T-helper 2 cell treated with Interferon-gamma antibody and Interleukin-4, amounts not matched to agents 5 μg/mL and 100 μg/mL, for 36 hours (primary cell): ENCODE data around the gene GRIK2.

Experiments
- DNase-seq: peaks from one replicate; pipeline ENCODE4 v3.0.0; 2021; ENCODE audit warnings: low spot score
- H3K27ac Mint-ChIP-seq: one replicate; pipeline ENCODE4 v1.8.0; 2021; ENCODE audit warnings: mild to moderate bottlenecking, mixed read lengths
- H3K27me3 Mint-ChIP-seq: one replicate; pipeline ENCODE4 v1.8.0; 2021; ENCODE audit warnings: low read depth, mixed read lengths
- H3K36me3 Mint-ChIP-seq: one replicate; pipeline ENCODE4 v1.8.0; 2021; ENCODE audit warnings: low read depth, mixed read lengths
- H3K4me1 Mint-ChIP-seq: one replicate; pipeline ENCODE4 v1.8.0; 2021; ENCODE audit warnings: low read depth, mixed read lengths
- H3K4me3 Mint-ChIP-seq: one replicate; pipeline ENCODE4 v1.8.0; 2022; ENCODE audit warnings: mild to moderate bottlenecking, moderate library complexity, mixed read lengths
- H3K9me3 Mint-ChIP-seq: one replicate; pipeline ENCODE4 v1.8.0; 2021; ENCODE audit warnings: mixed read lengths

Gene GRIK2

GRCh38 chr6:101824551-101825345, 431.2 kb downstream of the GRIK2 start:
- H3K4me1 Mint-ChIP-seq = no peaks in the 10 kb centered on the region
- DNase-seq = no peak
- no peaks in the 10 kb centered on the region for H3K36me3 Mint-ChIP-seq
- H3K27me3 Mint-ChIP-seq = no peaks in the 10 kb centered on the region
- H3K27ac Mint-ChIP-seq = no peak overlapping the region
- no peak overlapping the region for H3K4me3 Mint-ChIP-seq
- H3K9me3 Mint-ChIP-seq = peaks cover 32% of the 10 kb centered on the region

GRCh38 chr6:101826269-101826668, 432.8 kb downstream of the GRIK2 start:
- H3K9me3 Mint-ChIP-seq = peaks cover 32% of the 10 kb centered on the region
- H3K4me3 Mint-ChIP-seq = no peak overlapping the region
- H3K4me1 Mint-ChIP-seq = no peaks in the 10 kb centered on the region
- no peaks in the 10 kb centered on the region for H3K27me3 Mint-ChIP-seq
- no peaks in the 10 kb centered on the region for H3K36me3 Mint-ChIP-seq
- no peak for DNase-seq
- H3K27ac Mint-ChIP-seq = no peak overlapping the region

GRCh38 chr6:101826678-101827077, 433.2 kb downstream of the GRIK2 start:
- Mint-ChIP-seq H3K36me3 (no peaks in the 10 kb centered on the region), H3K4me1 (no peaks in the 10 kb centered on the region), H3K9me3 (peaks cover 32% of the 10 kb centered on the region), H3K4me3 (no peak overlapping the region), H3K27me3 (no peaks in the 10 kb centered on the region), H3K27ac (no peak overlapping the region)
- no peak for DNase-seq

- DNase-seq = no peak
- H3K36me3 Mint-ChIP-seq = no peaks in the 10 kb centered on the region
- peaks cover 24% of the 10 kb centered on the region for H3K9me3 Mint-ChIP-seq
- no peaks in the 10 kb centered on the region for H3K27me3 Mint-ChIP-seq
- H3K4me1 Mint-ChIP-seq = no peaks in the 10 kb centered on the region
- H3K27ac Mint-ChIP-seq = no peak overlapping the region
- H3K4me3 Mint-ChIP-seq = no peak overlapping the region
Measured at GRCh38 chr6:101830501-101831031, 437.1 kb downstream of the GRIK2 start.

GRCh38 chr6:101832371-101832770, 438.9 kb downstream of the GRIK2 start:
- Mint-ChIP-seq H3K4me3 (no peak overlapping the region), H3K36me3 (no peaks in the 10 kb centered on the region), H3K27ac (no peak overlapping the region), H3K4me1 (no peaks in the 10 kb centered on the region), H3K27me3 (no peaks in the 10 kb centered on the region), H3K9me3 (peaks cover 19% of the 10 kb centered on the region)
- DNase-seq = no peak

GRCh38 chr6:101840100-101840499, 446.6 kb downstream of the GRIK2 start:
- no peak overlapping the region for H3K27ac Mint-ChIP-seq
- no peak for DNase-seq
- H3K4me1 Mint-ChIP-seq = no peaks in the 10 kb centered on the region
- no peaks in the 10 kb centered on the region for H3K27me3 Mint-ChIP-seq
- no peak overlapping the region for H3K4me3 Mint-ChIP-seq
- H3K36me3 Mint-ChIP-seq = no peaks in the 10 kb centered on the region
- H3K9me3 Mint-ChIP-seq = peaks cover 15% of the 10 kb centered on the region

- Mint-ChIP-seq H3K4me1 (no peaks in the 10 kb centered on the region), H3K9me3 (no peaks in the 10 kb centered on the region), H3K4me3 (no peak overlapping the region), H3K27me3 (no peaks in the 10 kb centered on the region), H3K27ac (no peak overlapping the region), H3K36me3 (no peaks in the 10 kb centered on the region)
- no peak for DNase-seq
Measured at GRCh38 chr6:101845172-101845571, 451.7 kb downstream of the GRIK2 start.

GRCh38 chr6:101845621-101846020, 452.1 kb downstream of the GRIK2 start:
- H3K36me3 Mint-ChIP-seq = no peaks in the 10 kb centered on the region
- H3K4me3 Mint-ChIP-seq = no peak overlapping the region
- H3K4me1 Mint-ChIP-seq = no peaks in the 10 kb centered on the region
- H3K27ac Mint-ChIP-seq = no peak overlapping the region
- no peaks in the 10 kb centered on the region for H3K27me3 Mint-ChIP-seq
- DNase-seq = no peak
- H3K9me3 Mint-ChIP-seq = no peaks in the 10 kb centered on the region

- Mint-ChIP-seq H3K4me3 (no peak overlapping the region), H3K36me3 (no peaks in the 10 kb centered on the region), H3K9me3 (no peaks in the 10 kb centered on the region), H3K4me1 (no peaks in the 10 kb centered on the region), H3K27me3 (no peaks in the 10 kb centered on the region), H3K27ac (no peak overlapping the region)
- no peak for DNase-seq
Measured at GRCh38 chr6:101847690-101848089, 454.2 kb downstream of the GRIK2 start.

- no peak overlapping the region for H3K27ac Mint-ChIP-seq
- H3K4me3 Mint-ChIP-seq = no peak overlapping the region
- no peaks in the 10 kb centered on the region for H3K27me3 Mint-ChIP-seq
- H3K9me3 Mint-ChIP-seq = no peaks in the 10 kb centered on the region
- no peak for DNase-seq
- H3K4me1 Mint-ChIP-seq = no peaks in the 10 kb centered on the region
- no peaks in the 10 kb centered on the region for H3K36me3 Mint-ChIP-seq
Measured at GRCh38 chr6:101851911-101852310, 458.4 kb downstream of the GRIK2 start.

- H3K9me3 Mint-ChIP-seq = no peaks in the 10 kb centered on the region
- H3K4me3 Mint-ChIP-seq = no peak overlapping the region
- no peaks in the 10 kb centered on the region for H3K36me3 Mint-ChIP-seq
- no peaks in the 10 kb centered on the region for H3K4me1 Mint-ChIP-seq
- no peak overlapping the region for H3K27ac Mint-ChIP-seq
- no peaks in the 10 kb centered on the region for H3K27me3 Mint-ChIP-seq
- no peak for DNase-seq
Measured at GRCh38 chr6:101853231-101854085, 459.9 kb downstream of the GRIK2 start.

- peaks cover 8% of the 10 kb centered on the region for H3K9me3 Mint-ChIP-seq
- no peaks in the 10 kb centered on the region for H3K27me3 Mint-ChIP-seq
- no peaks in the 10 kb centered on the region for H3K4me1 Mint-ChIP-seq
- H3K4me3 Mint-ChIP-seq = no peak overlapping the region
- H3K36me3 Mint-ChIP-seq = no peaks in the 10 kb centered on the region
- no peak overlapping the region for H3K27ac Mint-ChIP-seq
- no peak for DNase-seq
Measured at GRCh38 chr6:101876431-101876830, 482.9 kb downstream of the GRIK2 start.

GRCh38 chr6:101878554-101879276, 485.2 kb downstream of the GRIK2 start:
- Mint-ChIP-seq H3K4me1 (no peaks in the 10 kb centered on the region), H3K27ac (no peak overlapping the region), H3K4me3 (no peak overlapping the region), H3K9me3 (peaks cover 11% of the 10 kb centered on the region), H3K36me3 (no peaks in the 10 kb centered on the region), H3K27me3 (no peaks in the 10 kb centered on the region)
- DNase-seq = no peak

GRCh38 chr6:101879782-101880181, 486.3 kb downstream of the GRIK2 start:
- no peak overlapping the region for H3K27ac Mint-ChIP-seq
- no peak overlapping the region for H3K4me3 Mint-ChIP-seq
- H3K4me1 Mint-ChIP-seq = no peaks in the 10 kb centered on the region
- DNase-seq = no peak
- peaks cover 10% of the 10 kb centered on the region for H3K9me3 Mint-ChIP-seq
- no peaks in the 10 kb centered on the region for H3K36me3 Mint-ChIP-seq
- no peaks in the 10 kb centered on the region for H3K27me3 Mint-ChIP-seq
